ENCODE results near the gene NR1I3. TPM values are rescaled to one million over a fixed set of nuclear protein-coding genes. Genes with fewer than 3 reads are reported as not detected.

NR1I3 gene
- total RNA-seq, 1 experiment from 2014 or later = not detected

DNA sequence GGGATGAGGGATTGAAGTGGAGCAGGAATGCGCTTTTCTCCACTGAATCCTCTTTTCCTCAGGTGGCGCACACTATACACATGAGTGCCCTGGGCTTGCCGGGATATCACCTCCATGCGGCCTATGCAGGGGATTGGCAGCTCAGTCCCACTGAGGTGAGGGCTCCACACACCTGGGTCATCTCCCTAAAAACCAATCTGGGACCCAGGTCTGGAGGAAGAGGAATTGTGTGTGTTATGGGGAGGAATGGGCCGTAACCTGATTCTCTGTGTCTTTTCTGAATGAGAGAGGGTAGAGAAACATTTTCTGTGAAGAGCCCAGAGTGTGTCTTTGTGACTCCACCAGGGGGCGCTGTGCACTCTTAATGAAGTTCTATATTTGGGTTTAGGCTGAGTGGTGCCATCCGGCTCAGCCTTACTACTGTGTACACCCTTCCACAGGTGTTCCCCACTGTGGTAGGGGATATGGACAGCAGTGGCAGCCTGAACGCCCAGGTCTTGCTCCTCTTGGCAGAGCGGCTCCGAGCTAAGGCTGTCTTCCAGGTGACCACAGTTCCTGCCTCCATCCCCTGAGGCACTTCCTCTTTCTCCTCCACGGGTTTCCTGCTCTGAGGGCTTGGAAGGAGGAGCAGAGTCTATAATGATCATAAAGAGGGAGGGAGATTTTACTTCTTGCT is 10.7 kb downstream of the NR1I3 start:
- WGBS (ENCODE audit: extremely low coverage, insufficient read length, low lambda C conversion rate) = no CpG with 5 or more reads among the region's 11 CpGs
- H3K9me3 Mint-ChIP-seq = no peaks in the 10 kb centered on the region
- H4K8ac ChIP-seq (replicated peaks; ENCODE audit: insufficient read length, low read depth, low read length) = no peak overlapping the region
- no peak overlapping the region for H2AK5ac ChIP-seq (ENCODE audit: insufficient read length, low read length)
- H3K18ac ChIP-seq (ENCODE audit: insufficient read length, low read depth, low read length) = no peak overlapping the region
- no peak overlapping the region for H3K4ac ChIP-seq (ENCODE audit: low read depth, low read length)
- H3K79me2 ChIP-seq (ENCODE audit: insufficient read depth, low read length) = no peaks in the 10 kb centered on the region
- H2BK12ac ChIP-seq (ENCODE audit: insufficient read length, low read depth, low read length) = no peak overlapping the region
- H3K56ac ChIP-seq (ENCODE audit: insufficient read length, low read depth, low read length) = no peak overlapping the region
- H2BK15ac ChIP-seq (ENCODE audit: low read depth, low read length) = no peak overlapping the region
- peak overlapping the region; percentile 99 to 100 for H3K4me3 Mint-ChIP-seq
- H4K5ac ChIP-seq (ENCODE audit: insufficient read length, low read depth, low read length) = no peak overlapping the region
- H3K9ac ChIP-seq (ENCODE audit: extremely low read depth, insufficient read length, low read length) = no peak overlapping the region
- no peak overlapping the region for H3K14ac ChIP-seq (ENCODE audit: insufficient read depth, low read length)
- H3K4me1 Mint-ChIP-seq = peaks cover 23 to 40% of the 10 kb centered on the region in 2 experiments
- no peak overlapping the region for H2AFZ ChIP-seq (ENCODE audit: low read length)
- H3K4me1 ChIP-seq (ENCODE audit: insufficient read depth, low read length) = peaks cover 8% of the 10 kb centered on the region; the same call in 1 of the 2 replicates
- H2BK20ac ChIP-seq (ENCODE audit: low read depth, low read length, poor library complexity, severe bottlenecking) = no peak overlapping the region
- peaks cover 18 to 22% (median 20%) of the 10 kb centered on the region in 3 experiments; a peak in 6 of 7 replicates for H3K36me3 Mint-ChIP-seq (ENCODE audit: insufficient read depth in 1 of 3, low read depth in 3 of 3)
- no peak overlapping the region for H2BK5ac ChIP-seq (ENCODE audit: insufficient read length, low read length)
- H3K23me2 ChIP-seq (ENCODE audit: insufficient read length, low read depth, low read length, poor library complexity, severe bottlenecking) = no peaks in the 10 kb centered on the region
- no peaks in the 10 kb centered on the region for H3K79me1 ChIP-seq (ENCODE audit: insufficient read depth, low read depth, low read length, poor library complexity, severe bottlenecking)
- no peak overlapping the region for H2BK120ac ChIP-seq (ENCODE audit: low read depth, low read length, poor library complexity, severe bottlenecking)
- no peaks in the 10 kb centered on the region for H3K27me3 ChIP-seq (ENCODE audit: insufficient read depth, low read length)
- DNase-seq = peak; percentile 78
- H4K91ac ChIP-seq (ENCODE audit: insufficient read length, low read depth, low read length) = no peak overlapping the region
- peak overlapping the region; percentile 79 for H3K4me2 ChIP-seq (ENCODE audit: insufficient read depth, insufficient read length, low read length)
- H3K27ac Mint-ChIP-seq = peak overlapping the region; percentile 62 to 99 (median 98); a peak in 4 of 7 replicates
- H3K27ac ChIP-seq (ENCODE audit: insufficient read length, low read depth, low read length) = no peak overlapping the region
- no peaks in the 10 kb centered on the region for H3K27me3 Mint-ChIP-seq (ENCODE audit: low read depth)
- TF ChIP-seq, protein P1, sequence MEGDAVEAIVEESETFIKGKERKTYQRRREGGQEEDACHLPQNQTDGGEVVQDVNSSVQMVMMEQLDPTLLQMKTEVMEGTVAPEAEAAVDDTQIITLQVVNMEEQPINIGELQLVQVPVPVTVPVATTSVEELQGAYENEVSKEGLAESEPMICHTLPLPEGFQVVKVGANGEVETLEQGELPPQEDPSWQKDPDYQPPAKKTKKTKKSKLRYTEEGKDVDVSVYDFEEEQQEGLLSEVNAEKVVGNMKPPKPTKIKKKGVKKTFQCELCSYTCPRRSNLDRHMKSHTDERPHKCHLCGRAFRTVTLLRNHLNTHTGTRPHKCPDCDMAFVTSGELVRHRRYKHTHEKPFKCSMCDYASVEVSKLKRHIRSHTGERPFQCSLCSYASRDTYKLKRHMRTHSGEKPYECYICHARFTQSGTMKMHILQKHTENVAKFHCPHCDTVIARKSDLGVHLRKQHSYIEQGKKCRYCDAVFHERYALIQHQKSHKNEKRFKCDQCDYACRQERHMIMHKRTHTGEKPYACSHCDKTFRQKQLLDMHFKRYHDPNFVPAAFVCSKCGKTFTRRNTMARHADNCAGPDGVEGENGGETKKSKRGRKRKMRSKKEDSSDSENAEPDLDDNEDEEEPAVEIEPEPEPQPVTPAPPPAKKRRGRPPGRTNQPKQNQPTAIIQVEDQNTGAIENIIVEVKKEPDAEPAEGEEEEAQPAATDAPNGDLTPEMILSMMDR (conservative IDR thresholded peaks at IDR 0.05) = peak; percentile 94
- no peak overlapping the region for H3T11ph ChIP-seq (ENCODE audit: low read length)
- H4K20me1 ChIP-seq (ENCODE audit: control insufficient read depth, insufficient read depth, insufficient read length) = no peaks in the 10 kb centered on the region
- H3K23ac ChIP-seq (ENCODE audit: insufficient read length, low read depth, low read length) = no peak overlapping the region
- H3K9me3 ChIP-seq (ENCODE audit: control insufficient read depth, low read depth, low read length) = no peaks in the 10 kb centered on the region

All from H9 (cell line).